ENCODE results near the gene FGF5. TPM values are rescaled to one million over a fixed set of nuclear protein-coding genes. Genes with fewer than 3 reads are reported as not detected.
"Not testable (repeated sequence)": the region's sequence is repeated elsewhere in the genome, so short reads cannot be mapped to it uniquely, and the experiment has no call there.

FGF5 gene
- total RNA-seq, 1 experiment from 2014 or later: 6.4 TPM

GRCh38 chr4:80239480-80240150 lies 26.8 kb upstream of the FGF5 start:
- Histone ChIP-seq H3K4me1 (replicated peaks) (peaks cover 65% of the 10 kb centered on the region), H3K4me3 (no peak overlapping the region)
- no peak for DNase-seq (ENCODE audit: low read depth in 1 of 2, low spot score in 2 of 2)

GRCh38 chr4:80240976-80241375 lies 25.5 kb upstream of the FGF5 start:
- H3K27ac ChIP-seq: no peak overlapping the region
- peaks cover 51% of the 10 kb centered on the region for H3K4me1 ChIP-seq (replicated peaks)
- H3K4me3 ChIP-seq: no peak overlapping the region

More at GRCh38 chr4:80239480-80240150, 26.8 kb upstream of the FGF5 start:
- Histone ChIP-seq H3K27me3 (replicated peaks) (no peaks in the 10 kb centered on the region), H3K27ac (peak overlapping the region; percentile 95), H3K36me3 (no peaks in the 10 kb centered on the region), H3K9me3 (replicated peaks) (no peaks in the 10 kb centered on the region)

GRCh38 chr4:80243274-80244018 lies 23.0 kb upstream of the FGF5 start:
- DNase-seq (ENCODE audit: low read depth in 1 of 2, low spot score in 2 of 2): no peak
- H3K4me1 ChIP-seq (replicated peaks): peaks cover 26% of the 10 kb centered on the region
- H3K36me3 ChIP-seq: no peaks in the 10 kb centered on the region
- H3K4me3 ChIP-seq: no peak overlapping the region
- no peaks in the 10 kb centered on the region for H3K27me3 ChIP-seq (replicated peaks)
- no peaks in the 10 kb centered on the region for H3K9me3 ChIP-seq (replicated peaks)
- H3K27ac ChIP-seq: no peak overlapping the region

More at GRCh38 chr4:80240976-80241375, 25.5 kb upstream of the FGF5 start:
- Histone ChIP-seq H3K36me3 (no peaks in the 10 kb centered on the region), H3K27me3 (replicated peaks) (no peaks in the 10 kb centered on the region), H3K9me3 (replicated peaks) (no peaks in the 10 kb centered on the region)
- DNase-seq (ENCODE audit: low read depth in 1 of 2, low spot score in 2 of 2): no peak

GRCh38 chr4:80247484-80247883 lies 19.0 kb upstream of the FGF5 start:
- H3K27me3 ChIP-seq (replicated peaks); H3K9me3 ChIP-seq (replicated peaks); H3K4me3 ChIP-seq; H3K27ac ChIP-seq; DNase-seq (ENCODE audit: low read depth in 1 of 2, low spot score in 2 of 2); H3K36me3 ChIP-seq; H3K4me1 ChIP-seq (replicated peaks): not testable (repeated sequence)

- H3K4me1 ChIP-seq (replicated peaks): no peaks in the 10 kb centered on the region
- no peak for DNase-seq (ENCODE audit: low read depth in 1 of 2, low spot score in 2 of 2)
- H3K4me3 ChIP-seq: no peak overlapping the region
- no peak overlapping the region for H3K27ac ChIP-seq
- H3K27me3 ChIP-seq (replicated peaks): no peaks in the 10 kb centered on the region
- H3K36me3 ChIP-seq: no peaks in the 10 kb centered on the region
- H3K9me3 ChIP-seq (replicated peaks): no peaks in the 10 kb centered on the region
These were observed 17.3 kb upstream of the FGF5 start for GRCh38 chr4:80249144-80249543.

GRCh38 chr4:80252427-80252826 lies 14.0 kb upstream of the FGF5 start:
- DNase-seq (ENCODE audit: low read depth in 1 of 2, low spot score in 2 of 2): no peak
- Histone ChIP-seq H3K9me3 (replicated peaks) (no peaks in the 10 kb centered on the region), H3K36me3 (no peaks in the 10 kb centered on the region), H3K27me3 (replicated peaks) (no peaks in the 10 kb centered on the region), H3K4me1 (replicated peaks) (peaks cover 25% of the 10 kb centered on the region), H3K27ac (no peak overlapping the region), H3K4me3 (no peak overlapping the region)

GRCh38 chr4:80252953-80253352 lies 13.5 kb upstream of the FGF5 start:
- H3K27ac ChIP-seq: no peak overlapping the region
- no peak overlapping the region for H3K4me3 ChIP-seq
- H3K9me3 ChIP-seq (replicated peaks): no peaks in the 10 kb centered on the region
- H3K27me3 ChIP-seq (replicated peaks): no peaks in the 10 kb centered on the region
- peaks cover 25% of the 10 kb centered on the region for H3K4me1 ChIP-seq (replicated peaks)
- no peaks in the 10 kb centered on the region for H3K36me3 ChIP-seq
- DNase-seq (ENCODE audit: low read depth in 1 of 2, low spot score in 2 of 2): no peak

GRCh38 chr4:80253510-80253909 lies 13.0 kb upstream of the FGF5 start:
- H3K27ac ChIP-seq: no peak overlapping the region
- peaks cover 25% of the 10 kb centered on the region for H3K4me1 ChIP-seq (replicated peaks)
- no peak for DNase-seq (ENCODE audit: low read depth in 1 of 2, low spot score in 2 of 2)
- no peaks in the 10 kb centered on the region for H3K36me3 ChIP-seq
- H3K9me3 ChIP-seq (replicated peaks): no peaks in the 10 kb centered on the region
- H3K4me3 ChIP-seq: no peak overlapping the region
- no peaks in the 10 kb centered on the region for H3K27me3 ChIP-seq (replicated peaks)

- Histone ChIP-seq H3K4me1 (replicated peaks) (peaks cover 25% of the 10 kb centered on the region), H3K9me3 (replicated peaks) (no peaks in the 10 kb centered on the region), H3K27ac (no peak overlapping the region), H3K27me3 (replicated peaks) (no peaks in the 10 kb centered on the region), H3K4me3 (no peak overlapping the region), H3K36me3 (no peaks in the 10 kb centered on the region)
- DNase-seq (ENCODE audit: low read depth in 1 of 2, low spot score in 2 of 2): no peak
These were observed 12.3 kb upstream of the FGF5 start for GRCh38 chr4:80254114-80254513.

- H3K27me3 ChIP-seq (replicated peaks): no peaks in the 10 kb centered on the region
- no peaks in the 10 kb centered on the region for H3K9me3 ChIP-seq (replicated peaks)
- H3K4me1 ChIP-seq (replicated peaks): peaks cover 25% of the 10 kb centered on the region
- peak overlapping the region; percentile 2 for H3K4me3 ChIP-seq
- no peaks in the 10 kb centered on the region for H3K36me3 ChIP-seq
- peak overlapping the region; percentile 78 for H3K27ac ChIP-seq
- peak in 1 of 2 experiments; percentile 73 for DNase-seq (ENCODE audit: low read depth in 1 of 2, low spot score in 2 of 2)
These were observed 11.0 kb upstream of the FGF5 start for GRCh38 chr4:80255329-80256095.

- Histone ChIP-seq H3K27me3 (replicated peaks) (no peaks in the 10 kb centered on the region), H3K36me3 (no peaks in the 10 kb centered on the region), H3K4me3 (no peak overlapping the region), H3K9me3 (replicated peaks) (no peaks in the 10 kb centered on the region), H3K4me1 (replicated peaks) (peaks cover 25% of the 10 kb centered on the region), H3K27ac (no peak overlapping the region)
- DNase-seq (ENCODE audit: low read depth in 1 of 2, low spot score in 2 of 2): no peak
These were observed 8.6 kb upstream of the FGF5 start for GRCh38 chr4:80257851-80258250.

- DNase-seq (ENCODE audit: low read depth in 1 of 2, low spot score in 2 of 2): no peak
- Histone ChIP-seq H3K27ac (no peak overlapping the region), H3K4me3 (no peak overlapping the region), H3K4me1 (replicated peaks) (peaks cover 25% of the 10 kb centered on the region), H3K9me3 (replicated peaks) (no peaks in the 10 kb centered on the region), H3K27me3 (replicated peaks) (no peaks in the 10 kb centered on the region), H3K36me3 (no peaks in the 10 kb centered on the region)
These were observed 7.5 kb upstream of the FGF5 start for GRCh38 chr4:80259012-80259411.

- H3K27ac ChIP-seq: no peak overlapping the region
- no peaks in the 10 kb centered on the region for H3K27me3 ChIP-seq (replicated peaks)
- H3K4me1 ChIP-seq (replicated peaks): peaks cover 24% of the 10 kb centered on the region
- H3K9me3 ChIP-seq (replicated peaks): no peaks in the 10 kb centered on the region
- no peaks in the 10 kb centered on the region for H3K36me3 ChIP-seq
- DNase-seq (ENCODE audit: low read depth in 1 of 2, low spot score in 2 of 2): no peak
- H3K4me3 ChIP-seq: no peak overlapping the region
These were observed 6.6 kb upstream of the FGF5 start for GRCh38 chr4:80259817-80260216.
